ENCODE measurements around the gene SEC24A.

GRCh38 chr5:134714541-134714940 lies 66.0 kb downstream of the SEC24A start:
- TF ChIP-seq CTCF (conservative IDR thresholded peaks at IDR 0.05 in 1 of 2, IDR thresholded peaks at IDR 0.05 in 1 of 2; ENCODE audit: extremely low read depth in 1 of 2, insufficient read depth in 1 of 2, low read depth in 1 of 2, low read length in 2 of 2) (no peak), EZH2 (IDR thresholded peaks at IDR 0.05; ENCODE audit: borderline replicate concordance, low read length) (no peak)
